SU-DHL-6 (cell line): ENCODE results near the gene UBP1.

Source experiments
- EZH2phosphoT487 ChIP-seq: fragments of 200-600 bp; sonication (generic), shearing (Covaris generic); conservative IDR thresholded peaks from 2 replicates; pipeline ENCODE4 v1.6.1; 2018; ENCODE audit warnings: mild to moderate bottlenecking, antibody characterized with exemption, low read length, moderate library complexity, mixed read lengths
- TF ChIP-seq, protein P1 (sequence below): fragments of 200-600 bp; sonication (generic); IDR thresholded peaks from one replicate; pipeline ENCODE4 v1.5.1; 2017; ENCODE audit warnings: antibody characterized with exemption, mild to moderate bottlenecking, low read length, moderate library complexity; ENCODE audit not compliant: insufficient read depth, poor library complexity, severe bottlenecking

- TF ChIP-seq, protein P1, sequence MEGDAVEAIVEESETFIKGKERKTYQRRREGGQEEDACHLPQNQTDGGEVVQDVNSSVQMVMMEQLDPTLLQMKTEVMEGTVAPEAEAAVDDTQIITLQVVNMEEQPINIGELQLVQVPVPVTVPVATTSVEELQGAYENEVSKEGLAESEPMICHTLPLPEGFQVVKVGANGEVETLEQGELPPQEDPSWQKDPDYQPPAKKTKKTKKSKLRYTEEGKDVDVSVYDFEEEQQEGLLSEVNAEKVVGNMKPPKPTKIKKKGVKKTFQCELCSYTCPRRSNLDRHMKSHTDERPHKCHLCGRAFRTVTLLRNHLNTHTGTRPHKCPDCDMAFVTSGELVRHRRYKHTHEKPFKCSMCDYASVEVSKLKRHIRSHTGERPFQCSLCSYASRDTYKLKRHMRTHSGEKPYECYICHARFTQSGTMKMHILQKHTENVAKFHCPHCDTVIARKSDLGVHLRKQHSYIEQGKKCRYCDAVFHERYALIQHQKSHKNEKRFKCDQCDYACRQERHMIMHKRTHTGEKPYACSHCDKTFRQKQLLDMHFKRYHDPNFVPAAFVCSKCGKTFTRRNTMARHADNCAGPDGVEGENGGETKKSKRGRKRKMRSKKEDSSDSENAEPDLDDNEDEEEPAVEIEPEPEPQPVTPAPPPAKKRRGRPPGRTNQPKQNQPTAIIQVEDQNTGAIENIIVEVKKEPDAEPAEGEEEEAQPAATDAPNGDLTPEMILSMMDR = no peak
- no peak for TF ChIP-seq EZH2phosphoT487
Observed at GRCh38 chr3:33355611-33356010, 84.6 kb downstream of the UBP1 start.
